Endothelial cell (in vitro differentiated cells): ENCODE results near the gene RBP2. TPM values are rescaled to one million over a fixed set of nuclear protein-coding genes. Genes with fewer than 3 reads are reported as not detected.

ENCODE experiments used
- DNase-seq: peaks from one replicate; pipeline ENCODE4 v3.0.0; 2021; ENCODE audit warnings: low spot score
- H3K27ac Mint-ChIP-seq: one replicate; pipeline ENCODE4 v1.8.0; 2021; ENCODE audit warnings: mixed read lengths, inconsistent platforms; ENCODE audit not compliant: unreplicated experiment
- H3K27me3 Mint-ChIP-seq: one replicate; pipeline ENCODE4 v1.8.0; 2021; ENCODE audit warnings: mild to moderate bottlenecking, moderate library complexity, mixed read lengths, inconsistent platforms; ENCODE audit not compliant: unreplicated experiment
- H3K36me3 Mint-ChIP-seq: one replicate; pipeline ENCODE4 v1.8.0; 2021; ENCODE audit warnings: mild to moderate bottlenecking, low read depth, mixed read lengths, inconsistent platforms; ENCODE audit not compliant: unreplicated experiment
- H3K4me1 Mint-ChIP-seq: one replicate; pipeline ENCODE4 v1.8.0; 2021; ENCODE audit warnings: mild to moderate bottlenecking, mixed read lengths, inconsistent platforms; ENCODE audit not compliant: unreplicated experiment
- H3K4me3 Mint-ChIP-seq: one replicate; pipeline ENCODE4 v1.8.0; 2021; ENCODE audit warnings: mild to moderate bottlenecking, mixed read lengths, inconsistent platforms; ENCODE audit not compliant: unreplicated experiment
- H3K9me3 Mint-ChIP-seq: one replicate; pipeline ENCODE4 v1.8.0; 2021; ENCODE audit warnings: mixed read lengths, inconsistent platforms; ENCODE audit not compliant: unreplicated experiment
- CTCF ChIP-seq: fragments of 200-600 bp; sonication (generic); IDR thresholded peaks from one replicate; pipeline ENCODE4 v1.5.0; 2021; ENCODE audit warnings: antibody characterized with exemption; ENCODE audit not compliant: unreplicated experiment
- total RNA-seq: library from RNA; stranded (reverse); fragmentation: NEBNext Ultra II Directional; extraction: Animal tissue kit (Norgen Biotek cat#: 25700); gene quantifications from one replicate; pipeline ENCODE4 v1.2.1, GENCODE V29; 2021; ENCODE audit not compliant: unreplicated experiment

Gene RBP2
- total RNA-seq, 1 donor from 2014 or later = not detected

GRCh38 chr3:139465636-139466035, 10.7 kb downstream of the RBP2 start:
- Mint-ChIP-seq H3K9me3 (no peaks in the 10 kb centered on the region), H3K4me3 (no peak overlapping the region), H3K36me3 (no peaks in the 10 kb centered on the region), H3K4me1 (no peaks in the 10 kb centered on the region), H3K27me3 (peaks cover 4% of the 10 kb centered on the region), H3K27ac (no peak overlapping the region)
- no peak for TF ChIP-seq CTCF
- DNase-seq = no peak

- H3K27me3 Mint-ChIP-seq = peaks cover 6% of the 10 kb centered on the region
- no peaks in the 10 kb centered on the region for H3K4me1 Mint-ChIP-seq
- no peaks in the 10 kb centered on the region for H3K36me3 Mint-ChIP-seq
- H3K4me3 Mint-ChIP-seq = no peak overlapping the region
- H3K9me3 Mint-ChIP-seq = no peaks in the 10 kb centered on the region
- no peak for TF ChIP-seq CTCF
- DNase-seq = no peak
- no peak overlapping the region for H3K27ac Mint-ChIP-seq
These were observed 12.8 kb downstream of the RBP2 start for GRCh38 chr3:139463466-139463865.

GRCh38 chr3:139460529-139460928, 15.8 kb downstream of the RBP2 start:
- H3K27ac Mint-ChIP-seq = no peak overlapping the region
- H3K27me3 Mint-ChIP-seq = peaks cover 2% of the 10 kb centered on the region
- H3K4me1 Mint-ChIP-seq = no peaks in the 10 kb centered on the region
- no peaks in the 10 kb centered on the region for H3K9me3 Mint-ChIP-seq
- DNase-seq = no peak
- H3K4me3 Mint-ChIP-seq = no peak overlapping the region
- H3K36me3 Mint-ChIP-seq = no peaks in the 10 kb centered on the region
- TF ChIP-seq CTCF = no peak

GRCh38 chr3:139460076-139460475, 16.2 kb downstream of the RBP2 start:
- Mint-ChIP-seq H3K27ac (no peak overlapping the region), H3K4me3 (no peak overlapping the region), H3K9me3 (no peaks in the 10 kb centered on the region), H3K4me1 (no peaks in the 10 kb centered on the region), H3K36me3 (no peaks in the 10 kb centered on the region), H3K27me3 (peaks cover 2% of the 10 kb centered on the region)
- no peak for DNase-seq
- no peak for TF ChIP-seq CTCF

- Mint-ChIP-seq H3K36me3 (no peaks in the 10 kb centered on the region), H3K27ac (no peak overlapping the region), H3K27me3 (peaks cover 2% of the 10 kb centered on the region), H3K4me1 (no peaks in the 10 kb centered on the region), H3K4me3 (no peak overlapping the region), H3K9me3 (no peaks in the 10 kb centered on the region)
- no peak for DNase-seq
- TF ChIP-seq CTCF = no peak
These were observed 18.0 kb downstream of the RBP2 start for GRCh38 chr3:139458348-139458747.
